GM12878 (cell line): ENCODE measurements around the gene STARD8. TPM values are rescaled to one million over a fixed set of nuclear protein-coding genes. Genes with fewer than 3 reads are reported as not detected.

Experiments used
- ATAC-seq: fragments of 200-7000 bp; cut with Tn5 transposase; 3 replicates; pipeline ENCODE4 v1.9.1; 2020; ENCODE audit warnings: mild to moderate bottlenecking, moderate library complexity
- BruUV-seq: library from RNA; stranded (reverse); fragments of 400-500 nt; replicated peaks from 2 replicates; lab custom pipeline; 2021; lab: Mats Ljungman, UMichigan
- CTCF ChIA-PET: fragments of 300-600 bp; sonication (Branson Sonifier 250); formaldehyde crosslinking; extraction: SDS; loops from one replicate; lab custom pipeline; 2021; ENCODE audit warnings: inconsistent platforms; lab: Yijun Ruan, JAX
- POLR2A ChIA-PET: fragments of 350-600 bp; formaldehyde crosslinking; extraction: SDS; loops from one replicate; lab custom pipeline; 2021; ENCODE audit warnings: inconsistent platforms; lab: Charles Lee
- RAD21 ChIA-PET: fragments of 300-600 bp; sonication (Branson Sonifier 250); formaldehyde crosslinking; loops from one replicate; lab custom pipeline; 2023; ENCODE audit warnings: antibody characterized with exemption; ENCODE audit not compliant: unreplicated experiment; lab: Charles Lee
- SMC1A ChIA-PET: fragments of 300-600 bp; sonication (Branson Sonifier 250); formaldehyde crosslinking; loops from one replicate; lab custom pipeline; 2023; ENCODE audit not compliant: unreplicated experiment, uncharacterized antibody; lab: Charles Lee
- DNase-seq: peaks from one replicate; pipeline ENCODE4 v3.0.0-alpha.2; 2011; ENCODE audit warnings: low read depth, low spot score
- FAIRE-seq: peaks from 3 replicates; lab custom pipeline; 2011; peaks lifted over from hg19 to GRCh38; lab: Jason Lieb, UNC
- H2AFZ ChIP-seq: 2 replicates; pipeline ENCODE4 v1.6.0; 2011; ENCODE audit warnings: low read depth, low read length, control low read depth; ENCODE audit not compliant: control insufficient read depth
- H3K27ac ChIP-seq: 2 replicates; pipeline ENCODE4 v1.5.1; 2011; ENCODE audit warnings: control low read depth; ENCODE audit not compliant: control insufficient read depth, insufficient read depth
- H3K27me3 ChIP-seq, 2 experiments: replicated peaks in 1 of 2; 2 replicates each; pipeline versions ENCODE4 v1.6.0 to v1.6.1; 2011; ENCODE audit warnings: low read length in 1 of 2; ENCODE audit not compliant: control insufficient read depth in 2 of 2, insufficient read depth in 2 of 2
- H3K36me3 ChIP-seq, 2 experiments: 2 replicates each; pipeline ENCODE4 v1.5.1; 2011; ENCODE audit warnings: low read length in 1 of 2; ENCODE audit not compliant: control insufficient read depth in 2 of 2, insufficient read depth in 2 of 2
- H3K4me1 ChIP-seq: 2 replicates; pipeline ENCODE4 v1.6.1; 2011; ENCODE audit warnings: mild to moderate bottlenecking, low read length, moderate library complexity, mixed read lengths; ENCODE audit not compliant: control insufficient read depth, insufficient read depth
- H3K4me2 ChIP-seq: 2 replicates; pipeline ENCODE4 v1.6.0; 2011; ENCODE audit warnings: control low read depth; ENCODE audit not compliant: control insufficient read depth, insufficient read depth
- H3K4me3 ChIP-seq: fragments of 200-600 bp; sonication (generic); 2 replicates; pipeline ENCODE4 v1.5.1; 2016
- H3K79me2 ChIP-seq: 2 replicates; pipeline ENCODE4 v1.6.0; 2011; ENCODE audit warnings: low read length; ENCODE audit not compliant: control insufficient read depth, insufficient read depth
- H3K9ac ChIP-seq: 2 replicates; pipeline ENCODE4 v1.8.0; 2011; ENCODE audit warnings: low read length, control low read depth, mixed read lengths; ENCODE audit not compliant: control insufficient read depth, insufficient read depth
- H3K9me3 ChIP-seq: replicated peaks from 3 replicates; pipeline ENCODE4 v1.5.1; 2011; ENCODE audit warnings: mild to moderate bottlenecking, low read length; ENCODE audit not compliant: control insufficient read depth, insufficient read depth
- H4K20me1 ChIP-seq: 2 replicates; pipeline ENCODE4 v1.6.0; 2011; ENCODE audit not compliant: control insufficient read depth, insufficient read depth
- CBX5 ChIP-seq: sonication (generic); IDR thresholded peaks from 2 replicates; pipeline ENCODE4 v1.6.1; 2016; ENCODE audit warnings: low read depth, moderate library complexity, mild to moderate bottlenecking, inconsistent platforms
- CEBPB ChIP-seq, 2 experiments: fragments of 150-350 bp in 1 of 2; IDR thresholded peaks; 2 replicates each; pipeline ENCODE4 v1.6.1; 2012 to 2014; ENCODE audit warnings: low read depth in 2 of 2, low read length in 2 of 2, borderline replicate concordance in 1 of 2, inconsistent platforms in 1 of 2
- CHD4 ChIP-seq: fragments of 200-600 bp; sonication (generic); IDR thresholded peaks from 2 replicates; pipeline ENCODE4 v1.6.1; 2016; ENCODE audit warnings: mild to moderate bottlenecking
- CREB1 ChIP-seq: IDR thresholded peaks from 2 replicates; pipeline ENCODE4 v1.6.1; 2012; ENCODE audit warnings: low read depth, mild to moderate bottlenecking, inconsistent platforms
- ETV6 ChIP-seq, 2 experiments: fragments of 450-650 bp in 1 of 2; IDR thresholded peaks in 1 of 2; conservative IDR thresholded peaks in 1 of 2; 2 replicates each; pipeline ENCODE4 v1.6.1; 2014; ENCODE audit warnings: antibody characterized with exemption in 1 of 2, borderline replicate concordance in 1 of 2, low read depth in 1 of 2, mild to moderate bottlenecking in 1 of 2, moderate library complexity in 1 of 2
- EZH2 ChIP-seq: IDR thresholded peaks from 2 replicates; pipeline ENCODE4 v1.6.1; 2012; ENCODE audit warnings: low read depth, mild to moderate bottlenecking, control low read depth, inconsistent platforms, low read length, borderline replicate concordance; ENCODE audit not compliant: control insufficient read depth
- FOXM1 ChIP-seq: IDR thresholded peaks from 2 replicates; pipeline ENCODE4 v1.6.1; 2012; ENCODE audit warnings: low read depth, mild to moderate bottlenecking, inconsistent platforms, low read length, moderate library complexity
- IRF4 ChIP-seq: IDR thresholded peaks from 2 replicates; pipeline ENCODE4 v1.6.1; 2011; ENCODE audit warnings: low read depth, low read length
- KDM1A ChIP-seq: fragments of 200-600 bp; sonication (generic); IDR thresholded peaks from 2 replicates; pipeline ENCODE4 v1.6.1; 2016; ENCODE audit warnings: borderline replicate concordance
- NFXL1 ChIP-seq: fragments of 450-650 bp; IDR thresholded peaks from 2 replicates; pipeline ENCODE4 v1.6.1; 2017; ENCODE audit warnings: antibody characterized with exemption, mild to moderate bottlenecking, borderline replicate concordance
- PAX8 ChIP-seq: fragments of 450-650 bp; IDR thresholded peaks from 2 replicates; pipeline ENCODE4 v1.6.1; 2017; ENCODE audit warnings: mild to moderate bottlenecking, moderate library complexity
- POLR2A ChIP-seq: IDR thresholded peaks from 2 replicates; pipeline ENCODE4 v1.6.1; 2011; ENCODE audit warnings: low read depth, mild to moderate bottlenecking, low read length
- SMAD1 ChIP-seq: fragments of 450-650 bp; IDR thresholded peaks from 2 replicates; pipeline ENCODE4 v1.6.1; 2018; ENCODE audit warnings: mild to moderate bottlenecking, low read depth; ENCODE audit not compliant: partially characterized antibody
- SMARCA5 ChIP-seq: fragments of 450-650 bp; IDR thresholded peaks from 2 replicates; pipeline ENCODE4 v1.6.1; 2017; ENCODE audit warnings: mild to moderate bottlenecking
- WRNIP1 ChIP-seq: IDR thresholded peaks from 2 replicates; pipeline ENCODE4 v1.6.1; 2011; ENCODE audit warnings: low read depth, low read length, improper control_type of control experiment, borderline replicate concordance
- YY1 ChIP-seq: IDR thresholded peaks from 2 replicates; pipeline ENCODE4 v1.6.1; 2011; ENCODE audit warnings: low read depth, mild to moderate bottlenecking, low read length
- WGBS: methylation state at CpG from one replicate; pipeline ENCODE4 v1.1.6; 2016; ENCODE audit warnings: low lambda C conversion rate; ENCODE audit not compliant: insufficient replicate concordance, insufficient coverage; ENCODE audit errors: missing lambda C conversion rate; 5-methylcytosine and 5-hydroxymethylcytosine counted together
- in situ Hi-C: fragments of 300-500 bp; cut with MboI; formaldehyde crosslinking; loops from 9 replicates; pipeline ENCODE4 v1.14.3; 2018; ENCODE audit warnings: mixed read lengths
- intact Hi-C: fragments of 100-400 bp; cut with micrococcal nuclease; formaldehyde crosslinking; loops from one replicate; pipeline ENCODE4 v1.14.2; 2022; ENCODE audit not compliant: unreplicated experiment
- polyA plus RNA-seq, 11 experiments: library from polyadenylated mRNA; depleted of rRNA in 4 of 11; unstranded in 6 of 11; stranded (reverse) in 5 of 11; fragments of >200 nt; fragmentation: Nextera tagmentation in 4 of 11; fragmentation: Illumina TruSeq in 1 of 11; extraction: Ambion mirVana in 4 of 11; extraction: Trizol in 1 of 11; gene quantifications; 1 replicate in 1 of 11; 2 replicates in 10 of 11; pipeline versions ENCODE4 v1.2.1 to v1.2.3, GENCODE V29; 2011 to 2016; ENCODE audit warnings: inconsistent platforms in 2 of 11, missing spikeins in 2 of 11, low read depth in 1 of 11
- total RNA-seq, 4 experiments: library from RNA; depleted of rRNA in 3 of 4; stranded (reverse); fragments of >200 nt in 3 of 4; fragmentation: Illumina TruSeq in 1 of 4; extraction: Trizol in 1 of 4; gene quantifications; 2 replicates each; pipeline versions ENCODE4 v1.2.1 to v1.2.3, GENCODE V29; 2013 to 2021
- TF ChIP-seq, protein P1 (sequence below): fragments of 450-650 bp; IDR thresholded peaks from 2 replicates; pipeline ENCODE4 v1.6.1; 2017; ENCODE audit warnings: antibody characterized with exemption, mild to moderate bottlenecking, moderate library complexity

STARD8 gene
- total and polyA plus RNA-seq, 10 of the 15 experiments (the other 5 are each of a cell fraction or from before 2014, with no cell fraction given): 0.03 to 0.14 (median 0.07) TPM; not detected in 6

DNA sequence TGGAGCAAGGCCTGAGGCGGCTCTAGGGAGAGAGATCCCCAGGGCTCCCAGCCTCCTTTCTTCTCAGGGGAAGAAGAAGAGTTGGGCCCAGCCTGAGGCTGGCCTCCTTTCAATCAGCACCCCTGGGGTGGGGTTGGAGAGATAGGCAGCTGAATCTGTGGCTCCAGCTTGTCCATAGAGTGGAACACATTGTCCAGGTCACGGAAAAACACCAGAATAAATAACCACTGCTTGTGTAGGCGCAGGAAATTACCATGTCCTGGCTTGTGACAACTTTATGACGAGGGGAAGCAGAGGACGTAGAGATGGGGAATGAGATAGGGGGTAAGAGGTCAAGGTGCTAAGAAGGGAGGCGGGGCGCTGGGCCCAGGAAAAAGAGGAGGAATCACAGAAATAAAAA is 100.6 kb downstream of the STARD8 start:
- DNase-seq (no peak), ATAC-seq (no peak), FAIRE-seq (no peak)
- Histone ChIP-seq H3K79me2 (no peaks in the 10 kb centered on the region), H3K4me2 (no peak overlapping the region), H3K4me3 (no peak overlapping the region), H4K20me1 (no peaks in the 10 kb centered on the region), H3K9ac (no peak overlapping the region), H3K4me1 (no peaks in the 10 kb centered on the region), H2AFZ (no peak overlapping the region), H3K36me3 (no peaks in the 10 kb centered on the region), H3K27me3 (no peaks in the 10 kb centered on the region), H3K27ac (no peak overlapping the region), H3K9me3 (no peaks in the 10 kb centered on the region)
- ChIA-PET RAD21 (interaction anchor here (0.7 kb wide), 1 partner anchor 56 kb away, joined by 3 read pairs; no protein-coding TSS in a partner anchor), CTCF (no interaction called here), POLR2A (no interaction called here), SMC1A (no interaction called here)
- 19% methylated on average over 7 of the region's 7 CpGs for WGBS
- intact Hi-C loops (no loop called here), in situ Hi-C loops (no loop called here)
- no TSS peak for BruUV-seq
- TF ChIP-seq KDM1A (no peak), YY1 (no peak), POLR2A (no peak), CREB1 (no peak), CEBPB (IDR thresholded peaks at IDR 0.05; ENCODE audit: borderline replicate concordance in 1 of 2, low read depth in 2 of 2, low read length in 2 of 2) (no peak), ETV6 (conservative IDR thresholded peaks at IDR 0.05 in 1 of 2, IDR thresholded peaks at IDR 0.05 in 1 of 2; ENCODE audit: borderline replicate concordance in 1 of 2, low read depth in 1 of 2) (no peak), PAX8 (no peak), NFXL1 (no peak)

DNA sequence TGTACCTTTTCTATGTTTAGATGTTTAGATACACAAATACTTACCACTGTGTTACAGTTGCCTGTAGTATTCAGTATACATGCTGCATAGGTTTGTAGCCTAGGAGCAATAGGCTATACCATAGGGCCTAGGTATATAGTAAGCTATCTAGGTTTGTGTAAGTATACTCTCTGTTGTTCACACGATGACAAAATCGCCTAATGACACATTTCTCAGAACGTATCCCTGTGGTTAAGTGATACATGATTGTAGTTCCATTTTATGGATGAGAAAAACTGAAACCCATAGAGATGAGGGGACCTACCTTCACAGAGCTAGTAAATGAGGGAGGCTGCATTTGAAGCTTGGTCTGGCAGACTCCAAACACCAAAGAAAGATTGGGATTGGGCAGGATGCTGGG is 102.0 kb downstream of the STARD8 start:
- SMC1A ChIA-PET: no interaction called here
- POLR2A ChIA-PET: no interaction called here

More for the DNA sequence above, 102.0 kb downstream of the STARD8 start:
- Histone ChIP-seq H3K4me1 (no peaks in the 10 kb centered on the region), H3K27ac (no peak overlapping the region), H3K9ac (no peak overlapping the region), H4K20me1 (no peaks in the 10 kb centered on the region), H3K79me2 (no peaks in the 10 kb centered on the region), H3K36me3 (no peaks in the 10 kb centered on the region), H3K4me3 (no peak overlapping the region), H3K9me3 (no peaks in the 10 kb centered on the region), H3K4me2 (no peak overlapping the region), H2AFZ (no peak overlapping the region), H3K27me3 (no peaks in the 10 kb centered on the region)
- FAIRE-seq: no peak
- BruUV-seq: no TSS peak
- intact Hi-C loops (no loop called here), in situ Hi-C loops (no loop called here)
- ATAC-seq: no peak
- no peak for DNase-seq
- TF ChIP-seq SMARCA5 (no peak), CBX5 (no peak), EZH2 (no peak), WRNIP1 (no peak), SMAD1 (no peak), CHD4 (no peak), IRF4 (no peak), FOXM1 (no peak), CEBPB (IDR thresholded peaks at IDR 0.05; ENCODE audit: borderline replicate concordance in 1 of 2, low read depth in 2 of 2, low read length in 2 of 2) (no peak)
- TF ChIP-seq, protein P1, sequence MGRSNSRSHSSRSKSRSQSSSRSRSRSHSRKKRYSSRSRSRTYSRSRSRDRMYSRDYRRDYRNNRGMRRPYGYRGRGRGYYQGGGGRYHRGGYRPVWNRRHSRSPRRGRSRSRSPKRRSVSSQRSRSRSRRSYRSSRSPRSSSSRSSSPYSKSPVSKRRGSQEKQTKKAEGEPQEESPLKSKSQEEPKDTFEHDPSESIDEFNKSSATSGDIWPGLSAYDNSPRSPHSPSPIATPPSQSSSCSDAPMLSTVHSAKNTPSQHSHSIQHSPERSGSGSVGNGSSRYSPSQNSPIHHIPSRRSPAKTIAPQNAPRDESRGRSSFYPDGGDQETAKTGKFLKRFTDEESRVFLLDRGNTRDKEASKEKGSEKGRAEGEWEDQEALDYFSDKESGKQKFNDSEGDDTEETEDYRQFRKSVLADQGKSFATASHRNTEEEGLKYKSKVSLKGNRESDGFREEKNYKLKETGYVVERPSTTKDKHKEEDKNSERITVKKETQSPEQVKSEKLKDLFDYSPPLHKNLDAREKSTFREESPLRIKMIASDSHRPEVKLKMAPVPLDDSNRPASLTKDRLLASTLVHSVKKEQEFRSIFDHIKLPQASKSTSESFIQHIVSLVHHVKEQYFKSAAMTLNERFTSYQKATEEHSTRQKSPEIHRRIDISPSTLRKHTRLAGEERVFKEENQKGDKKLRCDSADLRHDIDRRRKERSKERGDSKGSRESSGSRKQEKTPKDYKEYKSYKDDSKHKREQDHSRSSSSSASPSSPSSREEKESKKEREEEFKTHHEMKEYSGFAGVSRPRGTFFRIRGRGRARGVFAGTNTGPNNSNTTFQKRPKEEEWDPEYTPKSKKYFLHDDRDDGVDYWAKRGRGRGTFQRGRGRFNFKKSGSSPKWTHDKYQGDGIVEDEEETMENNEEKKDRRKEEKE: no peak
- WGBS: 2% methylated on average over 3 of the region's 3 CpGs
- CTCF ChIA-PET: interaction anchor here (1.9 kb wide), 1 partner anchor 17 kb away, joined by 5 read pairs; no protein-coding TSS in a partner anchor
- RAD21 ChIA-PET: no interaction called here
